H1 (cell line): ENCODE results near the gene MED29. TPM values are rescaled to one million over a fixed set of nuclear protein-coding genes. Genes with fewer than 3 reads are reported as not detected.

Source experiments
- ASH2L ChIP-seq: fragments of 200-600, 300-600 bp; sonication (generic); IDR thresholded peaks from one replicate; pipeline ENCODE4 v1.7.1; 2017; ENCODE audit warnings: low read length
- CHD2 ChIP-seq: IDR thresholded peaks from 2 replicates; pipeline ENCODE4 v1.6.1; 2012; ENCODE audit warnings: low read length, improper control_type of control experiment
- CREB1 ChIP-seq: IDR thresholded peaks from 2 replicates; pipeline ENCODE4 v1.6.1; 2012; ENCODE audit warnings: inconsistent platforms
- CTBP2 ChIP-seq: IDR thresholded peaks from 2 replicates; pipeline ENCODE4 v1.7.0; 2011; ENCODE audit warnings: borderline replicate concordance, mild to moderate bottlenecking, moderate library complexity, mixed read lengths, low read length; ENCODE audit not compliant: insufficient read depth, insufficient read length
- GTF2F1 ChIP-seq: IDR thresholded peaks from 2 replicates; pipeline ENCODE4 v1.6.1; 2012; ENCODE audit warnings: low read depth, low read length, improper control_type of control experiment, borderline replicate concordance
- KDM1A ChIP-seq: fragments of 200-600, 300-600 bp; sonication (generic); IDR thresholded peaks from 2 replicates; pipeline ENCODE4 v1.7.1; 2016; ENCODE audit warnings: mild to moderate bottlenecking, low read length, borderline replicate concordance
- KDM5A ChIP-seq: fragments of 200-600 bp; IDR thresholded peaks from 2 replicates; pipeline ENCODE4 v1.7.1; 2012; ENCODE audit warnings: mild to moderate bottlenecking, low read length, inconsistent platforms, mixed read lengths
- NANOG ChIP-seq: IDR thresholded peaks from 2 replicates; pipeline ENCODE4 v1.6.1; 2011; ENCODE audit warnings: low read length, low read depth, mild to moderate bottlenecking, inconsistent platforms; ENCODE audit not compliant: insufficient read depth, poor library complexity, severe bottlenecking
- NRF1 ChIP-seq: IDR thresholded peaks from 2 replicates; pipeline ENCODE4 v1.6.1; 2011; ENCODE audit warnings: mild to moderate bottlenecking, low read depth, low read length, improper control_type of control experiment
- POLR2A ChIP-seq, 2 experiments: IDR thresholded peaks; 1 replicate in 1 of 2; 2 replicates in 1 of 2; pipeline ENCODE4 v1.6.1; 2011; ENCODE audit warnings: low read depth in 2 of 2, low read length in 2 of 2, mild to moderate bottlenecking in 2 of 2; ENCODE audit errors: control extremely low read depth in 1 of 2
- POLR2AphosphoS5 ChIP-seq: IDR thresholded peaks from 2 replicates; pipeline ENCODE4 v1.6.1; 2011; ENCODE audit warnings: low read depth, low read length
- RBBP5 ChIP-seq: IDR thresholded peaks from 2 replicates; pipeline ENCODE4 v1.7.1; 2012; ENCODE audit warnings: low read depth, mild to moderate bottlenecking, inconsistent platforms, low read length, moderate library complexity, borderline replicate concordance
- RFX5 ChIP-seq: IDR thresholded peaks from 2 replicates; pipeline ENCODE4 v1.6.1; 2011; ENCODE audit warnings: low read depth, low read length, improper control_type of control experiment, borderline replicate concordance
- SIN3A ChIP-seq, 2 experiments: IDR thresholded peaks in 1 of 2; conservative IDR thresholded peaks in 1 of 2; 2 replicates each; pipeline ENCODE4 v1.6.1; 2011 to 2012; ENCODE audit warnings: low read length in 2 of 2, improper control_type of control experiment in 1 of 2, low read depth in 1 of 2, mild to moderate bottlenecking in 1 of 2
- SIX5 ChIP-seq: IDR thresholded peaks from 2 replicates; pipeline ENCODE4 v1.6.1; 2011; ENCODE audit warnings: mild to moderate bottlenecking, low read depth, low read length
- SRF ChIP-seq: IDR thresholded peaks from 2 replicates; pipeline ENCODE4 v1.6.1; 2011; ENCODE audit warnings: mild to moderate bottlenecking, low read depth, low read length, moderate library complexity
- TBP ChIP-seq: IDR thresholded peaks from 2 replicates; pipeline ENCODE4 v1.6.1; 2011; ENCODE audit warnings: low read depth, low read length, improper control_type of control experiment
- YY1 ChIP-seq: IDR thresholded peaks from 2 replicates; pipeline ENCODE4 v1.6.1; 2011; ENCODE audit warnings: low read depth, mild to moderate bottlenecking, low read length
- polyA plus RNA-seq, 7 experiments: library from polyadenylated mRNA; depleted of rRNA in 3 of 7; stranded (reverse) in 5 of 7; unstranded in 2 of 7; fragments of >200 nt in 5 of 7; fragments of 200-250 nt in 2 of 7; gene quantifications; 1 replicate in 5 of 7; 2 replicates in 1 of 7; 4 replicates in 1 of 7; pipeline versions ENCODE4 v1.2.1 to v1.2.3, GENCODE V29; 2011 to 2013; ENCODE audit warnings: missing spikeins in 2 of 7, mixed read lengths in 2 of 7
- total RNA-seq: library from RNA; stranded (reverse); fragmentation: NEBNext Ultra II Directional; extraction: Animal tissue kit (Norgen Biotek cat#: 25700); gene quantifications from 2 replicates; pipeline ENCODE4 v1.2.1, GENCODE V29; 2021
- TF ChIP-seq, protein P1 (sequence below): IDR thresholded peaks from 2 replicates; pipeline ENCODE4 v1.6.1; 2011; ENCODE audit warnings: low read depth, mild to moderate bottlenecking, low read length; ENCODE audit not compliant: insufficient read depth
- TF ChIP-seq, protein P2 (sequence below): IDR thresholded peaks from 2 replicates; pipeline ENCODE4 v1.6.1; 2011; ENCODE audit warnings: low read length, improper control_type of control experiment
- TF ChIP-seq, protein P3 (sequence below): IDR thresholded peaks from 2 replicates; pipeline ENCODE4 v1.6.1; 2012; ENCODE audit warnings: low read length, inconsistent platforms

MED29 gene
- total and polyA plus RNA-seq, 2 of the 8 experiments (the other 6 are each of a cell fraction or from before 2014, with no cell fraction given), result 31.1 to 52.5 TPM

DNA sequence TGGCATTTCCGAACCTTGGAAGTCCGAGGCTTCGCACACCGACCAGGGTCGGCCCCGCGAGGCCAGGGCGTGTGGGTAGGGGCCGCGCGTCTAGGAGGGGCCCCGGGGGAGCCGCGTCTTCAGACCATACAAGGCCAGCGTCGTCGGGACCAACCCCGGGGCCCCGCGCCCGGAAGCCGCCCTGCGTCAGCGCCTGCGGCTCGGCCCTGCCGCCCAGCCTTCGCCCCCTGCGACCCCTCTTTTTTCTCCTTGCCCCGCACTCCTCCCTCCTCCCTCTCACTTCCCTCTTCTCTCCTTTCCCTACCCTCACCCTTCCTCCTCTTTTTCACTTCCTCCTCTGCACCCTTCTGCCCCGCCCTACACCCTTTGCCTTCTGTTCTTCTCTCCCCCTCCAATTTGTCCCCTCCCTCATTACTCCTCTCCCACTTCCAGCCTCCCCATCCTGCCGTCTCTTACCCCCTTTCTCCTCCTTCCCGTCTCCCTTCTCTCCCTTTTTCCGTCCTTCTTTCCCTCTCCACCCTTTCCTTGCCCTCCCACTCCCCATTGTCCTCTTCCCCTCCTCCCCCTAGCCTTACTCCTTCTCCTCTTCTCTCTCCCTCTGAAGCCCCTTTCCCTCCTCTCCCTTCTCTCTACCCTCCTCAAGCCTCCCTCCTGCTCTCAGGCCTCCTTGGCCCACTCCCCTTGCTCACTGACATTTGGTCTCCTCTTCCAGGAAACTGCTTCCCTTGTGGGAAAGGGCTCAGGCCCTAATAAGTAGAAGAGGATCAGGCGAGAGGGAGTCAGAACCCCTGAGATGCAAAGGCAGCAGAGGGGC is 19.0 kb downstream of the MED29 start (continued):
- TF ChIP-seq RBBP5, result peak; percentile 81; the same call in 1 of the 2 replicates
- no peak for TF ChIP-seq RFX5
- TF ChIP-seq TBP, result no peak
- TF ChIP-seq, protein P1, sequence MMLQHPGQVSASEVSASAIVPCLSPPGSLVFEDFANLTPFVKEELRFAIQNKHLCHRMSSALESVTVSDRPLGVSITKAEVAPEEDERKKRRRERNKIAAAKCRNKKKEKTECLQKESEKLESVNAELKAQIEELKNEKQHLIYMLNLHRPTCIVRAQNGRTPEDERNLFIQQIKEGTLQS, result no peak
- TF ChIP-seq ASH2L, result peak; percentile 46
- TF ChIP-seq, protein P2, sequence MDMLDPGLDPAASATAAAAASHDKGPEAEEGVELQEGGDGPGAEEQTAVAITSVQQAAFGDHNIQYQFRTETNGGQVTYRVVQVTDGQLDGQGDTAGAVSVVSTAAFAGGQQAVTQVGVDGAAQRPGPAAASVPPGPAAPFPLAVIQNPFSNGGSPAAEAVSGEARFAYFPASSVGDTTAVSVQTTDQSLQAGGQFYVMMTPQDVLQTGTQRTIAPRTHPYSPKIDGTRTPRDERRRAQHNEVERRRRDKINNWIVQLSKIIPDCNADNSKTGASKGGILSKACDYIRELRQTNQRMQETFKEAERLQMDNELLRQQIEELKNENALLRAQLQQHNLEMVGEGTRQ, result no peak
- TF ChIP-seq, protein P3, sequence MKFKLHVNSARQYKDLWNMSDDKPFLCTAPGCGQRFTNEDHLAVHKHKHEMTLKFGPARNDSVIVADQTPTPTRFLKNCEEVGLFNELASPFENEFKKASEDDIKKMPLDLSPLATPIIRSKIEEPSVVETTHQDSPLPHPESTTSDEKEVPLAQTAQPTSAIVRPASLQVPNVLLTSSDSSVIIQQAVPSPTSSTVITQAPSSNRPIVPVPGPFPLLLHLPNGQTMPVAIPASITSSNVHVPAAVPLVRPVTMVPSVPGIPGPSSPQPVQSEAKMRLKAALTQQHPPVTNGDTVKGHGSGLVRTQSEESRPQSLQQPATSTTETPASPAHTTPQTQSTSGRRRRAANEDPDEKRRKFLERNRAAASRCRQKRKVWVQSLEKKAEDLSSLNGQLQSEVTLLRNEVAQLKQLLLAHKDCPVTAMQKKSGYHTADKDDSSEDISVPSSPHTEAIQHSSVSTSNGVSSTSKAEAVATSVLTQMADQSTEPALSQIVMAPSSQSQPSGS, result no peak
- no peak for TF ChIP-seq GTF2F1
- peak in 1 of 2 experiments; percentile 53; a peak in 2 of 4 replicates for TF ChIP-seq SIN3A (conservative IDR thresholded peaks at IDR 0.05 in 1 of 2, IDR thresholded peaks at IDR 0.05 in 1 of 2; ENCODE audit: low read depth in 1 of 2, low read length in 2 of 2)
- TF ChIP-seq NANOG, result no peak
- TF ChIP-seq KDM5A, result no peak
- no peak for TF ChIP-seq CHD2
- TF ChIP-seq POLR2AphosphoS5, result peak; percentile 91; the same call in 1 of the 2 replicates
- TF ChIP-seq NRF1, result no peak
- peak; percentile 40 for TF ChIP-seq CREB1
- TF ChIP-seq CTBP2, result no peak
- TF ChIP-seq SIX5, result no peak
- no peak for TF ChIP-seq YY1
- TF ChIP-seq KDM1A, result no peak
- TF ChIP-seq SRF, result peak; percentile 56; the same call in 1 of the 2 replicates
- peak; percentile 58 to 68 for TF ChIP-seq POLR2A (IDR thresholded peaks at IDR 0.05; ENCODE audit: control extremely low read depth in 1 of 2, low read depth in 2 of 2, low read length in 2 of 2)
